K562 (cell line): ENCODE results near the gene MEFV. TPM values are rescaled to one million over a fixed set of nuclear protein-coding genes. Genes with fewer than 3 reads are reported as not detected.

ENCODE experiments used
- ARNT ChIP-seq, 2 experiments: fragments of 450-650 bp; IDR thresholded peaks; 2 replicates each; pipeline ENCODE4 v1.6.1; 2016; ENCODE audit warnings: mild to moderate bottlenecking in 1 of 2
- CBX3 ChIP-seq, 2 experiments: IDR thresholded peaks; 1 replicate in 1 of 2; 2 replicates in 1 of 2; pipeline ENCODE4 v1.6.1; 2012; ENCODE audit warnings: inconsistent platforms in 2 of 2, low read length in 2 of 2, borderline replicate concordance in 1 of 2, control low read depth in 1 of 2
- EWSR1 ChIP-seq: fragments of 450-650 bp; IDR thresholded peaks from 2 replicates; pipeline ENCODE4 v1.6.1; 2018; ENCODE audit warnings: borderline replicate concordance, mild to moderate bottlenecking, low read depth, moderate library complexity; ENCODE audit not compliant: partially characterized antibody
- FOXJ2 ChIP-seq: fragments of 200-800 bp; sonication (Bioruptor generic); IDR thresholded peaks from 2 replicates; pipeline ENCODE4 v1.6.1; 2016; ENCODE audit warnings: missing genetic modification characterization, missing compliant biosample characterization
- HDAC6 ChIP-seq: IDR thresholded peaks from 2 replicates; pipeline ENCODE4 v1.6.1; 2012; ENCODE audit warnings: low read depth, mild to moderate bottlenecking, control low read depth, inconsistent platforms, low read length, moderate library complexity
- JUN ChIP-seq, 2 experiments: sonication (generic) in 1 of 2; formaldehyde crosslinking in 1 of 2; IDR thresholded peaks; 2 replicates each; pipeline versions ENCODE4 v1.6.1 to v1.8.0; 2012 to 2022; ENCODE audit warnings: borderline replicate concordance in 2 of 2, mild to moderate bottlenecking in 2 of 2, improper control_type of control experiment in 1 of 2, low read depth in 1 of 2, low read length in 1 of 2, missing genetic modification reagents in 1 of 2
- SMARCB1 ChIP-seq: IDR thresholded peaks from 2 replicates; pipeline ENCODE4 v1.6.1; 2011; ENCODE audit warnings: improper control_type of control experiment, low read depth; ENCODE audit not compliant: insufficient read length
- STAT5A ChIP-seq: IDR thresholded peaks from 2 replicates; pipeline ENCODE4 v1.6.1; 2012; ENCODE audit warnings: low read length, inconsistent platforms, borderline replicate concordance
- TRIM28 ChIP-seq: fragments of 450-650 bp; IDR thresholded peaks from 2 replicates; pipeline ENCODE4 v1.6.1; 2017
- U2AF1 ChIP-seq: fragments of 200-400 bp; formaldehyde crosslinking; optimal IDR thresholded peaks from 2 replicates; pipeline ENCODE3; 2017; ENCODE audit warnings: mild to moderate bottlenecking, low read depth, low read length, moderate library complexity
- XRCC3 ChIP-seq: fragments of 450-650 bp; IDR thresholded peaks from 2 replicates; pipeline ENCODE4 v1.6.1; 2017; ENCODE audit warnings: mild to moderate bottlenecking, moderate library complexity
- ZEB2 ChIP-seq: fragments of 450-650 bp; IDR thresholded peaks from 2 replicates; pipeline ENCODE4 v1.6.1; 2016
- ZFP36 ChIP-seq: fragments of 150-350 bp; IDR thresholded peaks from 2 replicates; pipeline ENCODE4 v1.6.1; 2018; ENCODE audit warnings: low read length, low read depth; ENCODE audit not compliant: partially characterized antibody
- ZSCAN29 ChIP-seq: fragments of 450-650 bp; IDR thresholded peaks from 2 replicates; pipeline ENCODE4 v1.6.1; 2017
- polyA plus RNA-seq, 8 experiments: library from polyadenylated mRNA; depleted of rRNA in 4 of 8; stranded (reverse) in 5 of 8; unstranded in 3 of 8; fragments of >200 nt; fragmentation: Nextera tagmentation in 2 of 8; fragmentation: Illumina TruSeq in 1 of 8; extraction: Ambion mirVana in 2 of 8; extraction: Trizol in 1 of 8; gene quantifications; 2 replicates each; pipeline versions ENCODE4 v1.2.1 to v1.2.3, GENCODE V29; 2011 to 2014; ENCODE audit warnings: inconsistent platforms in 1 of 8, missing spikeins in 1 of 8
- total RNA-seq, 7 experiments: library from RNA; depleted of rRNA in 6 of 7; stranded (reverse); fragments of >200 nt in 6 of 7; fragmentation: Illumina TruSeq in 2 of 7; extraction: Trizol in 2 of 7; gene quantifications; 2 replicates each; pipeline versions ENCODE4 v1.2.1 to v1.2.3, GENCODE V29; 2011 to 2021; ENCODE audit warnings: low replicate concordance in 1 of 7
- TF ChIP-seq, protein P1 (sequence below): fragments of 450-650 bp; IDR thresholded peaks from 2 replicates; pipeline ENCODE4 v1.6.1; 2016; ENCODE audit warnings: mild to moderate bottlenecking, moderate library complexity
- TF ChIP-seq, protein P2 (sequence below): fragments of 250-450 bp; sonication (Bioruptor Pico); IDR thresholded peaks from 2 replicates; pipeline ENCODE4 v1.5.1; 2021; ENCODE audit warnings: mild to moderate bottlenecking

The MEFV gene
- total and polyA plus RNA-seq, 9 of the 15 experiments (the other 6 are each of a cell fraction or from before 2014, with no cell fraction given), result 0.14 TPM; not detected in 8

DNA sequence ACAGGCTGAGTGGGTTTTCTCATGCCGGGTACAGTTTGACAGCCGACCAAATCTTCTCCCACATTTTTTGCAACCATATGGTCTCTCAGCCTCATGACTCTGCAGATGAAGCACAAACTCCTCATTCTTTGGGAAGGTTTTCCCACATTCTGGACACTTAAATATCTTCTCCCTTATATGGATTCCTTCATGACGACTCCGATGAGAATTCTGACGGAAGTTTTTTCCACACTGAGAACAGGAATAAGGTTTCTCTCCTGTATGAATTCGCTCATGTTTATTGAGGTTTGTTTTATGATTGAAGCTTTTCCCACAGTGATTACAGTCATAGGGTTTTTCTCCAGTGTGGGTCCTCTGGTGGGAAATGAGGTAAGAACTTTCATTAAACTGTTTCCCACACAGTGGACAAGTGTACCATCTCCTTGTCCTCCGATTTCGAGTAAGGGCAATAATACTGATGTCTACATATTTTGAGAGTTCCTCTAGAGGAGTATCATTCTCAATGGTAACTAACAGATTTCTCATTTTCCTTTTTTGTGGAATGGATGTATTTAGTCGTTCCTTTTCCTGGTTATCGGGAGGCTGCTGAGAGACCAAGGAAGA, 32.4 kb downstream of the MEFV start (continued):
- TF ChIP-seq, protein P1, sequence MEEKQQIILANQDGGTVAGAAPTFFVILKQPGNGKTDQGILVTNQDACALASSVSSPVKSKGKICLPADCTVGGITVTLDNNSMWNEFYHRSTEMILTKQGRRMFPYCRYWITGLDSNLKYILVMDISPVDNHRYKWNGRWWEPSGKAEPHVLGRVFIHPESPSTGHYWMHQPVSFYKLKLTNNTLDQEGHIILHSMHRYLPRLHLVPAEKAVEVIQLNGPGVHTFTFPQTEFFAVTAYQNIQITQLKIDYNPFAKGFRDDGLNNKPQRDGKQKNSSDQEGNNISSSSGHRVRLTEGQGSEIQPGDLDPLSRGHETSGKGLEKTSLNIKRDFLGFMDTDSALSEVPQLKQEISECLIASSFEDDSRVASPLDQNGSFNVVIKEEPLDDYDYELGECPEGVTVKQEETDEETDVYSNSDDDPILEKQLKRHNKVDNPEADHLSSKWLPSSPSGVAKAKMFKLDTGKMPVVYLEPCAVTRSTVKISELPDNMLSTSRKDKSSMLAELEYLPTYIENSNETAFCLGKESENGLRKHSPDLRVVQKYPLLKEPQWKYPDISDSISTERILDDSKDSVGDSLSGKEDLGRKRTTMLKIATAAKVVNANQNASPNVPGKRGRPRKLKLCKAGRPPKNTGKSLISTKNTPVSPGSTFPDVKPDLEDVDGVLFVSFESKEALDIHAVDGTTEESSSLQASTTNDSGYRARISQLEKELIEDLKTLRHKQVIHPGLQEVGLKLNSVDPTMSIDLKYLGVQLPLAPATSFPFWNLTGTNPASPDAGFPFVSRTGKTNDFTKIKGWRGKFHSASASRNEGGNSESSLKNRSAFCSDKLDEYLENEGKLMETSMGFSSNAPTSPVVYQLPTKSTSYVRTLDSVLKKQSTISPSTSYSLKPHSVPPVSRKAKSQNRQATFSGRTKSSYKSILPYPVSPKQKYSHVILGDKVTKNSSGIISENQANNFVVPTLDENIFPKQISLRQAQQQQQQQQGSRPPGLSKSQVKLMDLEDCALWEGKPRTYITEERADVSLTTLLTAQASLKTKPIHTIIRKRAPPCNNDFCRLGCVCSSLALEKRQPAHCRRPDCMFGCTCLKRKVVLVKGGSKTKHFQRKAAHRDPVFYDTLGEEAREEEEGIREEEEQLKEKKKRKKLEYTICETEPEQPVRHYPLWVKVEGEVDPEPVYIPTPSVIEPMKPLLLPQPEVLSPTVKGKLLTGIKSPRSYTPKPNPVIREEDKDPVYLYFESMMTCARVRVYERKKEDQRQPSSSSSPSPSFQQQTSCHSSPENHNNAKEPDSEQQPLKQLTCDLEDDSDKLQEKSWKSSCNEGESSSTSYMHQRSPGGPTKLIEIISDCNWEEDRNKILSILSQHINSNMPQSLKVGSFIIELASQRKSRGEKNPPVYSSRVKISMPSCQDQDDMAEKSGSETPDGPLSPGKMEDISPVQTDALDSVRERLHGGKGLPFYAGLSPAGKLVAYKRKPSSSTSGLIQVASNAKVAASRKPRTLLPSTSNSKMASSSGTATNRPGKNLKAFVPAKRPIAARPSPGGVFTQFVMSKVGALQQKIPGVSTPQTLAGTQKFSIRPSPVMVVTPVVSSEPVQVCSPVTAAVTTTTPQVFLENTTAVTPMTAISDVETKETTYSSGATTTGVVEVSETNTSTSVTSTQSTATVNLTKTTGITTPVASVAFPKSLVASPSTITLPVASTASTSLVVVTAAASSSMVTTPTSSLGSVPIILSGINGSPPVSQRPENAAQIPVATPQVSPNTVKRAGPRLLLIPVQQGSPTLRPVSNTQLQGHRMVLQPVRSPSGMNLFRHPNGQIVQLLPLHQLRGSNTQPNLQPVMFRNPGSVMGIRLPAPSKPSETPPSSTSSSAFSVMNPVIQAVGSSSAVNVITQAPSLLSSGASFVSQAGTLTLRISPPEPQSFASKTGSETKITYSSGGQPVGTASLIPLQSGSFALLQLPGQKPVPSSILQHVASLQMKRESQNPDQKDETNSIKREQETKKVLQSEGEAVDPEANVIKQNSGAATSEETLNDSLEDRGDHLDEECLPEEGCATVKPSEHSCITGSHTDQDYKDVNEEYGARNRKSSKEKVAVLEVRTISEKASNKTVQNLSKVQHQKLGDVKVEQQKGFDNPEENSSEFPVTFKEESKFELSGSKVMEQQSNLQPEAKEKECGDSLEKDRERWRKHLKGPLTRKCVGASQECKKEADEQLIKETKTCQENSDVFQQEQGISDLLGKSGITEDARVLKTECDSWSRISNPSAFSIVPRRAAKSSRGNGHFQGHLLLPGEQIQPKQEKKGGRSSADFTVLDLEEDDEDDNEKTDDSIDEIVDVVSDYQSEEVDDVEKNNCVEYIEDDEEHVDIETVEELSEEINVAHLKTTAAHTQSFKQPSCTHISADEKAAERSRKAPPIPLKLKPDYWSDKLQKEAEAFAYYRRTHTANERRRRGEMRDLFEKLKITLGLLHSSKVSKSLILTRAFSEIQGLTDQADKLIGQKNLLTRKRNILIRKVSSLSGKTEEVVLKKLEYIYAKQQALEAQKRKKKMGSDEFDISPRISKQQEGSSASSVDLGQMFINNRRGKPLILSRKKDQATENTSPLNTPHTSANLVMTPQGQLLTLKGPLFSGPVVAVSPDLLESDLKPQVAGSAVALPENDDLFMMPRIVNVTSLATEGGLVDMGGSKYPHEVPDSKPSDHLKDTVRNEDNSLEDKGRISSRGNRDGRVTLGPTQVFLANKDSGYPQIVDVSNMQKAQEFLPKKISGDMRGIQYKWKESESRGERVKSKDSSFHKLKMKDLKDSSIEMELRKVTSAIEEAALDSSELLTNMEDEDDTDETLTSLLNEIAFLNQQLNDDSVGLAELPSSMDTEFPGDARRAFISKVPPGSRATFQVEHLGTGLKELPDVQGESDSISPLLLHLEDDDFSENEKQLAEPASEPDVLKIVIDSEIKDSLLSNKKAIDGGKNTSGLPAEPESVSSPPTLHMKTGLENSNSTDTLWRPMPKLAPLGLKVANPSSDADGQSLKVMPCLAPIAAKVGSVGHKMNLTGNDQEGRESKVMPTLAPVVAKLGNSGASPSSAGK, result peak; percentile 49; the same call in 1 of the 2 replicates
- TF ChIP-seq JUN (IDR thresholded peaks at IDR 0.05; ENCODE audit: borderline replicate concordance, low read depth, low read length), result peak; percentile 63; the same call in 1 of the 2 replicates
- TF ChIP-seq JUN (CRISPR knock-in tag; IDR thresholded peaks at IDR 0.05; ENCODE audit: borderline replicate concordance), result no peak
- TF ChIP-seq CBX3 (IDR thresholded peaks at IDR 0.05; ENCODE audit: borderline replicate concordance in 1 of 2, low read length in 2 of 2), result peak in 1 of 2 experiments; percentile 95; a peak in 2 of 3 replicates
- TF ChIP-seq ZFP36, result no peak
- no peak for TF ChIP-seq EWSR1
- peak; percentile 97 for TF ChIP-seq XRCC3
- TF ChIP-seq U2AF1, result no peak
- TF ChIP-seq FOXJ2 (tag), result no peak
- peak; percentile 100 for TF ChIP-seq TRIM28
- peak; percentile 88 for TF ChIP-seq ZEB2
- TF ChIP-seq STAT5A, result no peak
- TF ChIP-seq, protein P2, sequence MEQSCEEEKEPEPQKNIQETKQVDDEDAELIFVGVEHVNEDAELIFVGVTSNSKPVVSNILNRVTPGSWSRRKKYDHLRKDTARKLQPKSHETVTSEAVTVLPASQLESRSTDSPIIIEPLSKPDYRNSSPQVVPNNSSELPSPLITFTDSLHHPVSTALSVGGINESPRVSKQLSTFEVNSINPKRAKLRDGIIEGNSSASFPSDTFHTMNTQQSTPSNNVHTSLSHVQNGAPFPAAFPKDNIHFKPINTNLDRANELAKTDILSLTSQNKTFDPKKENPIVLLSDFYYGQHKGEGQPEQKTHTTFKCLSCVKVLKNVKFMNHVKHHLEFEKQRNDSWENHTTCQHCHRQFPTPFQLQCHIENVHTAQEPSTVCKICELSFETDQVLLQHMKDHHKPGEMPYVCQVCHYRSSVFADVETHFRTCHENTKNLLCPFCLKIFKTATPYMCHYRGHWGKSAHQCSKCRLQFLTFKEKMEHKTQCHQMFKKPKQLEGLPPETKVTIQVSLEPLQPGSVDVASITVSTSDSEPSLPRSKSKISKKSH (CRISPR knock-in tag), result peak; percentile 97
- no peak for TF ChIP-seq SMARCB1
- TF ChIP-seq ZSCAN29, result no peak
- TF ChIP-seq ARNT (IDR thresholded peaks at IDR 0.05), result peak in 1 of 2 experiments; percentile 62; a peak in 1 of 4 replicates
- TF ChIP-seq HDAC6, result 0 out of 2 replicates have a peak, but pooled peaks have one; percentile 67
